Suprapubic skin (tissue), 3 donors: Measurements from ENCODE around the gene LGALS9.

Experiments
- EP300 ChIP-seq: sonication (generic); formaldehyde crosslinking; IDR thresholded peaks from one replicate; pipeline ENCODE4 v1.6.1; 2017; ENCODE audit warnings: antibody characterized with exemption
- POLR2A ChIP-seq, 2 donors: fragments of 450-650 bp; IDR thresholded peaks; one replicate each; pipeline ENCODE4 v1.6.1; 2017; ENCODE audit warnings: antibody characterized with exemption in 2 of 2, mild to moderate bottlenecking in 2 of 2, moderate library complexity in 2 of 2
- TF ChIP-seq, protein P1 (sequence below), 2 donors: fragments of 200-600 bp in 1 of 2; fragments of 450-650 bp in 1 of 2; sonication (generic) in 1 of 2; IDR thresholded peaks; one replicate each; pipeline ENCODE4 v1.5.1; 2016 to 2019; ENCODE audit warnings: antibody characterized with exemption in 2 of 2, mild to moderate bottlenecking in 1 of 2, moderate library complexity in 1 of 2

- no peak for TF ChIP-seq EP300
- TF ChIP-seq POLR2A (IDR thresholded peaks at IDR 0.05): no peak
- TF ChIP-seq, protein P1, sequence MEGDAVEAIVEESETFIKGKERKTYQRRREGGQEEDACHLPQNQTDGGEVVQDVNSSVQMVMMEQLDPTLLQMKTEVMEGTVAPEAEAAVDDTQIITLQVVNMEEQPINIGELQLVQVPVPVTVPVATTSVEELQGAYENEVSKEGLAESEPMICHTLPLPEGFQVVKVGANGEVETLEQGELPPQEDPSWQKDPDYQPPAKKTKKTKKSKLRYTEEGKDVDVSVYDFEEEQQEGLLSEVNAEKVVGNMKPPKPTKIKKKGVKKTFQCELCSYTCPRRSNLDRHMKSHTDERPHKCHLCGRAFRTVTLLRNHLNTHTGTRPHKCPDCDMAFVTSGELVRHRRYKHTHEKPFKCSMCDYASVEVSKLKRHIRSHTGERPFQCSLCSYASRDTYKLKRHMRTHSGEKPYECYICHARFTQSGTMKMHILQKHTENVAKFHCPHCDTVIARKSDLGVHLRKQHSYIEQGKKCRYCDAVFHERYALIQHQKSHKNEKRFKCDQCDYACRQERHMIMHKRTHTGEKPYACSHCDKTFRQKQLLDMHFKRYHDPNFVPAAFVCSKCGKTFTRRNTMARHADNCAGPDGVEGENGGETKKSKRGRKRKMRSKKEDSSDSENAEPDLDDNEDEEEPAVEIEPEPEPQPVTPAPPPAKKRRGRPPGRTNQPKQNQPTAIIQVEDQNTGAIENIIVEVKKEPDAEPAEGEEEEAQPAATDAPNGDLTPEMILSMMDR (IDR thresholded peaks at IDR 0.05): no peak
Measured at GRCh38 chr17:27621536-27621935, 9.5 kb upstream of the LGALS9 start.
